GM19035 (cell line): ENCODE results near the gene PRLH.

Experiments
- ATAC-seq: cut with Tn5 transposase; IDR thresholded peaks from one replicate; pipeline ENCODE4 v1.9.1; 2021; ENCODE audit not compliant: unreplicated experiment

PRLH gene

DNA sequence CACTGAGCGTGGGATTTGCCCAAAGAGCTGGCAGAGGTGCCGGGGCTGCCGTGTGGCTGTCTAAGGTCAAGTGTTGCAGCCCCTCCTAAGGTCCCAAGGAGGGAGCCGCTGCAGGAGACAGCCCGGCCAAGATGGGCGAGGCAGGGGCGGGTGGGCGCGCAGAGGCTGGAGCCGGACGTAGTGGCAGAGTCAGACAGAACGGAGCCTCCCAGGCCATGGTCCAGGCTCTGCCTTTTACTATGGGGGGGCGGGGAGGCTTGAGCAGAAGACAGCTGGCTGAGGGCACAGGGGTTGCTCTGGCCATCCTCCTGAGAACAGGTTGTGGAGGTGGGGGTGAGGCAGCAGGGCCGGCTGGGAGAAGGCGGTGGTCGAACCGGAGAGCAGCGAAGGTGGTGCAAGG lies 27.5 kb upstream of the PRLH start:
- no peak for ATAC-seq

DNA sequence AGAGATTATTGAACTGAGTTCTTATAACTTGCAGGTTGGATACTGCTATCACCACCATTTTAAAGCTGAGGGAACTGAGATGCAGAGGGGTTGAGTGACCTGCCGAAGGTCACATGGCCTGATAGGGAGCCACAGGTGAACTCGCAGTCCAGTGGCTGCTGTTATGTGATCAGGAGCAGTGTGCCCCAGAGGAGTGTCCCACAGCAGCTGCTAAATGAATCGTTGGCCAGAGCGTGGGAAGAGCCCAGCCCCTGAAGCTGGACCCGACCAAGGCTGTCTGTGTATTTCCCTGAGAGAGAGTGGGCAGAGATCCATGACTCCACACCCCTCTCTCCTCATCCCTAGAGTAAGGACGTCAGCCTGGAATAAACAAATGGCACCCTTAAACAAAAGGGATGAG lies 26.7 kb upstream of the PRLH start:
- no peak for ATAC-seq

DNA sequence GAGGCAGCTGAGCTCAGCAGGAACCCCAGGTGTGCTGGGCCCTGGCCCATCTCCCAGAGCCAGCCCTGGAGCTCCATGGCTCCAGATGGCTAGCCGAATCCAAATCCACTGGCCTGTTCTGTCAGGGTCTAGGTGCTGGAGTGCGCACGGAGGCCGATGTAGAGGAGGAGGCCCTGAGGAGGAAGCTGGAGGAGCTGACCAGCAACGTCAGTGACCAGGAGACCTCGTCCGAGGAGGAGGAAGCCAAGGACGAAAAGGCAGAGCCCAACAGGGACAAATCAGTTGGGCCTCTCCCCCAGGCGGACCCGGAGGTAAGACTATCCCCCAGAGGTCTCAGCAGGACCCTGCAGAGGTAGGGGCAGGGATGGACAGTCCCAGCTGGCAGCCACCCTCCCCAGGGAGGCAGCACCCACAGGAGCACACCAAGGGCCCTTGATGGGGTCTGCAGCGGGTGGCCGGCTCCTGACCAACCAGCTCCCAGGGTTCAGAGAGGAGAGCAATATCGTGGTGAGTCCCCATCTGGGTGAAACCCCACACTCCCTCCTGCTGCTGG lies 26.1 kb upstream of the PRLH start:
- ATAC-seq = no peak

DNA sequence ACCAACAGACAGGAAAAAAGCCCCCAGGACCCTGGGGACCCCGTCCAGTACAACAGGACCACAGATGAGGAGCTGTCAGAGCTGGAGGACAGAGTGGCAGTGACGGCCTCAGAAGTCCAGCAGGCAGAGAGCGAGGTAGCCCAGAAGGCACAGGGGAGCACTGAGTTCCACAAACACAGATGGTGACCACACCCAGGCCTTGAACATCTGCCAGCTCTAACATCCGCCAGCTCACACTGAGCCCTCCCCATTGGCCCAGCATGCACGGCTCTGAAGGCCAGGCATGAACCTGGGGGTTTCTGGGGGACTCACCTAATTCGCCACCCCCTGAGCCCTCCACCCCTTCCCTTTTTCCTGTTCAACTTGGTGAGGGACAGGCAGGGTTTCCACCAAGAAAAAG lies 25.6 kb upstream of the PRLH start:
- no peak for ATAC-seq

DNA sequence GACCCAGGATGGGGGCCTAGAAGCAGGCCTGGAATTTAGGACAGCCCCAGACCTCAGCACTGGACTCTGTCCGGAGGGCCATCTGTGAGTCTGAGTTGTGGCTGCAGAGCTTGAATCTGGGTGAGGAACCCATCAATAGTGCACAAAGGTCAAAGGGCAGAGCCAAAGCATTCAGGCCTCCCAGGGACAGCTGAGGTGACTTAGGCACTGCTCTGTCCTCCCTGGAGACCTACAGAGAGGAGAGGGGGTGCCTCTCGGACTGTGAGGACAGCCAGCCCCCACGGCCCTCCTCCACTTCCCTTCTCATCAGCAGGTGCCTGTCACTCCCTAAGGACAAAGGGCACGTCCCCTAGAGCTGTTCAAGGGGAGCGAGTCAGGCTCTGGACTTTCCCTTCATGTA lies 25.1 kb upstream of the PRLH start:
- ATAC-seq = no peak

DNA sequence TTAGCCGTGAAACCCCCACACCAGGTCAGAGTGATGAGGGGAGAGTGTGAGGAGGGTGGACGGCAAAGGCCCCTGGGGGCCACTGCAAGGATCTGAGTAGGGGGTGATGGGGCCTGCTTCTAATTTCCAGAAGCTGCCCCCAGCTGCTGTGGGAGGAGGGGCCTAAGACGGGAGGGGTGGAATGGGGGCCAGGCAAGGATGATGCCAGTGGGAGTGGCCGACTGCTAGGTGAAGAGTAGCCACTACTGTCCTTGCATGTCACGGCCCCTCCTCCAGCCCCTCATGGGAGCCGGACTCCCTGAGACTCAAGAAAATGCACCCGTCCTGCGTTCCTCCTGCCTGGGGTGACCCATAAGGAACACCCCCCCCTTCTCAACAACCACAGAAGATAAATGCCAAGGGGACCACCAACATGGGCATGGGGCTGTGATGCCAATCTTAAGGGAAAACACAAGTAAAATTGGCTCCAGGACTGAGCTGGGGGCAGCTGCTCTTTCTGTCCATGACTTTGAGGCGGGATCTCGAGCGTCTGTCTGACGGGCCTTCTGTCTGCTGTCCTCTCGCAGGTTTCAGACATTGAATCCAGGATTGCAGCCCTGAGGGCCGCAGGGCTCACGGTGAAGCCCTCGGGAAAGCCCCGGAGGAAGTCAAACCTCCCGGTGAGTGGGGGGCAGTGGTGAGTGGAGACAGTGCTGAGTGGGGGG lies 24.2 kb upstream of the PRLH start:
- no peak for ATAC-seq

DNA sequence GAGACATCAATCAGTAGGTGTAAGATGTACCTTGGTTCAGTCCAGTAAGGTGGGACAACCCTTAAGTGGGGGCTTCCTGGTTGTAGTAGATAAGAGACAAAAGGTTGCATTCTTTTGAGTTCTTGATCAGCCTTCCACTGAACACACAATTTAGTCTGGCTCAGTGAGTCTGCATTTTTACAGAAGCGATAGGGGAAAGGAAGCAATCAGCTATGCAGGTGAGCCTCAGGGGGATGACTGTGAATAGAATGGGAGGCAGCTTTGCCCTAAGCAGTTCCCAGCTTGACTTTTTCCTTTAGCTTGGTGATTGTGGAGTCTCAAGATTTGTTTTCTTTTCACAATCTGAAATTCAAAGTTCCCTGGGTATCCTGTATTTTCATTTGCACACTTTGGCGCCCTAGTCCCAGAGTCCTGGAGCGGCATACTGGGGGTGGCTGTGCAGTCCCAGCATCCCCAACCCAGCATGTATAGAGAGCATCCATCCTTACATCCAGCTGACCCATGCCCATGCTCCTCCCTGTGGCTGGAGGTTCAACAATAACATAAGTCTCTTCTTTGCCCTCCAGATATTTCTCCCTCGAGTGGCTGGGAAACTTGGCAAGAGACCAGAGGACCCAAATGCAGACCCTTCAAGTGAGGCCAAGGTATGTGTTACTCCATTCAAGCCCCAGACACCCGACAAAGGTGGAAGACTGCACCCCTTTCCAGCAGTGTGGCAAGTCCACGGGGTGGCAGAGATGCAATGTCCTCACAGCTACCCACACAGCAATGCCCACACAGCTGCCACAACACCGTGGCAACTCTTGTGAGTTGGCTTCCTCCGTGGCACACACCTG lies 20.1 kb upstream of the PRLH start:
- no peak for ATAC-seq

DNA sequence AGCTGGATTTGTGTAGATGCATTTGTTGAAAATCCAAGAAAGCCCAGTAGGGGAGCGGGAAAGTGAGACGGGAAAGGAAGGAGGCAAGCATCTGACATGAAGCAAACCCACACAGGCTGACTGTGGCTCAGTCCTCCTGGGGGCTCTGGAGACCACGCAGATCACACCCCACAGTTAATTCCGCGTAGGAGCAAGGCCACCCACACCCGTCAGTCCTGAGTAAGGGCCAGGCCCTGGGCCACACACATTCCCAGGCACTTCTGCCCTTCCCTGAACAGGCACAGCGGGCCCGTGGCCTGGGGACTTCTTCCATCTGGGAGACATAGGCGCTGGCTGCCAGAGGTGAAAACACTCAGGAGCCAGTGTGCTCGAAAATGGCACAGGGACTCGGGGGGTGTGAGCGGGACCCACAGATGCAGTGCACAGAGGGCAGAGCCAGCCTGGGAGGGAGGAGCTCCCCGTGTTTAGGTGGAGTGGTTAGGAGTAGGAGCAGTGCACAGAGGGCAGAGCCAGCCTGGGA lies 19.4 kb upstream of the PRLH start:
- no peak for ATAC-seq

DNA sequence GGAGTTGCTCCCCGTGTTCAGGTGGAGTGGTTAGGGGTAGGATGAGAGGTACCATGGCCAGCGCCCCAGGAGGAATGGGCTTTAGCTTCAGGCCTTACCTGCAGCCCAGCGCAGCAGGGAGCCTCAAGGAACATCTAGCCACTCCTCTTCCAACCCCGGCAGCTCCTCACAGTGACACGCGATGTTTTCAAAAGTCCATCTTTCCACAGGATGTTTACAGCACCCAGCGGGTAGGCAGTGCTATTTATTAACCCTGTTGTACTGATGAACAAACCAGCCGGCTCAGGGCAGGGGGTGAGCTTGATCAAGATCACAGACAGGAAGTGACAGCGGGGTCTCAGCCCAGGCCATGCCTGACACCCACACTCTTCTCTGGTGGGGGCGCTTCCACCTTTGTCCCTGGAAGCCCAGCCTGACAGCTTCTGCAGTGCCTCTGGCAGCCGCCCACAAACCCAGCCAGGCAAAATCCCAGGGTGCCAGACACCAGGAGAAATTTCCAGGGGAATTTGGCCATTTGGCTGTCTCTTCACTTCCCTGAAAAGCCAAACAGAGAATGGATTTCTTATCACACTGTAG lies 18.4 kb upstream of the PRLH start:
- ATAC-seq = no peak

DNA sequence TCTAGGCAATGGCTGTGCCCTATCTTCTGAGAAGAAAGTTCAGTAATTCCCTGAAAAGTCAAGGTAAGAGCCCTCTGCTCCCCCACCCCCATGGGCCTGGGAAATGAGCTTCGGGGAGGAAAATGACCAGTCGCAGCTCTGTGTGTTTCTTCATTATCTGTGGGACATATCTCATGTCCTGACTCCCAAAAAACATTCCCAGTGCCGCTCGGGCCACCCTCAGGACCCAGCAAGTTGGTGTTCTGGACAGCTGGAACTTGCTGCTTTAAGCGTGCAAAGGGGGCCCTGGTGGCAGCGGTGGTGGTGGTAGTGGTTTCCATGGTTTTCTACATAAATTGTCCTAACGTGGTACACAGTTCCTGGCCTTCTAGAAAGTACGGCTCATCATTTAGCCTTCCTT lies 17.2 kb upstream of the PRLH start:
- no peak for ATAC-seq

DNA sequence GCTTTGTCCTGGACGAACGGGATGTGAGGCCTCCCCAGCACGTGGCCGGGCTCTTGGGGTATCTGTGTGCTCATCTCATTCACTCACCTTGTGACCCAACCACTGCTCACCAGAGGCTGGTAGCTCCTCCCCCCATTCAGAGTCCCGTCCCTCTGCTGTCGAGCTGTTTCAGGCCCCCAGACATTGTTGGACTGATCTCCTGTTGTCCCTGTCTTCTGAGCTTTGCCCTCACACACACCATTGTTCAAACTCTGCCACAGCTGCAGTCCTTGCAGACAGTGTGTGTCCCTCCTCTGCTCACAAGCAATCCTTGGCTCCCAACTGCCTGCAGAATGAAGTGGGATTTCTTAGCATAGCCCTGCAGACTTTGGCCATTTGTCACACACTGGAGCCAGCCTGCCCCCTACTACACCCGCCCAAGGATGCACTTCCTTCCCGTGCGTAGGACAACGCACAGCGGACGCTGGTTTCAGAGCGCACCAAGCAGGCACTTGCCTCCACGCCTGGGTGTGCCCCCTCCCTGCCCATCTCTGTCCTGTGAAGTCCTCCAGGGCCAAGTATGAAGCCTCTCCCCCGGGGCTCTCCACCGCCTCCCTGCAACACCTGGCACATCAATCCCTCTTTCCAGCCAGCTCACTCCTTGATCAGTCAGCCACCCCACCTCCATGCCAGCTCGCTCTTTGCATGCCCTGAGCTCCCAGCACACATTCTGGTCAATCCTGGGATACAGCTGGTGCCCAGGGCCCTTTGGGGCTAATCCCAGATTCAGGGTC lies 16.5 kb upstream of the PRLH start:
- ATAC-seq = no peak

DNA sequence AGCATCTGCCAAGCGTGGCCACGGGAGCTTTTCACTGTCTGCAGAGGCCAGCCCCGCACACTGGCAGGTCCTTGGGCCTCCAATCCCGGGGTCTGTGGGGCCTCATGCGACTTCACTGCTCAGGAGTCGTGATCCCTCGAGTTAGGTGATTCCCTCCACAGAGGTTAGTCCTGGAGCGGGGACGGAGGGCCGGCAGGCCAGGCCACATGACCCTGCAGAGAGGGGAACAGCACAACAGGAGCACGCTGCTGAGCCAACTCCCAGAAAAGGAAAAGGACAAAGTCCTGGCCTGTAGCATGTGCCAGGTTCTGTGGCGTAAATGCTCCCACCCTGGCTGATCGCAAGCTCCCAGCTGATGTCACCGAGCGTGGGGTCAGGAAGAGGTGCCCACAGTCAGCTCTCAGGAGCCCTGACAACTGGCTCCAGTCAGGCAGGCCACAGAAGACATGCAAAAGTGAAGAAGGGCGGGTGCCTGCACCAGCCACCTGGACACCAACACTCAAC lies 15.3 kb upstream of the PRLH start:
- ATAC-seq = no peak

DNA sequence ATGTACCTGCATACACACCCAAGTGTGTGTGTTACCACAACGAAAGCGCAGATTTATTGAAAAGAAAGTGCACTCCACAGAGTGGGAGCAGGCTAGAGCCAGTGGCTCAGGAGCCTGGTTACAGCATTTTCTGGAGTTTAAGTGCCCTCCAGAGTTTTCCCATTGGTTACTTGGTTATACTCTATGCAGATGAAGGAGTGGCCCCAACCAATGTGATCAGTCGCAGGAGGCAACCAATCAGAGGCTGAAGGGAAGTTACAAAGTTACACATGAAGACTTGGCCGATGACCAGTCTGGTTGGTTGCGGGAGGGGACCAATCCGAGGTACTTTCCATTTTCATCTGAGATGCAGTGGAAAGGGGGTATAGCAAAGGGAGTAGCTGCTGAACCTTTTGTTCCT lies 13.5 kb upstream of the PRLH start:
- no peak for ATAC-seq

DNA sequence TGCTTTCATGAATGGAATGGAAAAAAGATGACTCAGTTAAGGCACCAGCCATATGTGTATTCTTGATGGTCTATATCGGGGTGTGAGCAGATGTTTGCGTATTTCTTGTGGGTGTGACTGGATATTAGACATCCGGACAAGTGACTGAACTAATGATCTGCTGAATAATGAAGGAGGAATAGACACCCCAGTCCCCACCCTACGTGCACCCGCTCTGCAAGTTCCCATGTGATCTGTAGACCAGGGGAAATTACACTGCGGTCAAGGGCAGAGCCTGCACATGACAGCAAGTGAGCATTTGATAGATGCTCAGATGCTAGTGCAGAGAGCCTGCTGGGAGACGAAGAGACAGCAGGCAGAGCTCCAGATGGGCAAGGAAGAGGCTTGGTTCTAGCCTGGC lies 12.4 kb upstream of the PRLH start:
- no peak for ATAC-seq

DNA sequence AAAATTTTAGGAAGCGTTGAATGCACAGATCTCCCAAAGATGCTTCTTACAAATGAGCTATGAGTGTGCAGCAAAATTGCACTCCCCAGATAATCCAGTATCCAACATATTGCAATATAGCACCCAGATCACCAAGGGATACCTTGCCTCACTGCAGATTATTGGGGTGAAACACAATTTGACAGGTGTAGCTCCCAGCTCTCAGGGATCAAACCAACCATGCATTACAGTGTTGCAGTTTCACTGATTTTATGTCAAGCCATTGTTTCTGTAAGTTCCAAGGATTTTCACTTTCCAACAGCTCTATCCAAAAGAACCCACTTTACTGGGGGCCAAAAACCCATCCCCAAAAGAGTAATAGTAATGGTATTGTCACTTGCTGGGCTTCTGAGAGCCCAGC lies 10.8 kb upstream of the PRLH start:
- no peak for ATAC-seq

DNA sequence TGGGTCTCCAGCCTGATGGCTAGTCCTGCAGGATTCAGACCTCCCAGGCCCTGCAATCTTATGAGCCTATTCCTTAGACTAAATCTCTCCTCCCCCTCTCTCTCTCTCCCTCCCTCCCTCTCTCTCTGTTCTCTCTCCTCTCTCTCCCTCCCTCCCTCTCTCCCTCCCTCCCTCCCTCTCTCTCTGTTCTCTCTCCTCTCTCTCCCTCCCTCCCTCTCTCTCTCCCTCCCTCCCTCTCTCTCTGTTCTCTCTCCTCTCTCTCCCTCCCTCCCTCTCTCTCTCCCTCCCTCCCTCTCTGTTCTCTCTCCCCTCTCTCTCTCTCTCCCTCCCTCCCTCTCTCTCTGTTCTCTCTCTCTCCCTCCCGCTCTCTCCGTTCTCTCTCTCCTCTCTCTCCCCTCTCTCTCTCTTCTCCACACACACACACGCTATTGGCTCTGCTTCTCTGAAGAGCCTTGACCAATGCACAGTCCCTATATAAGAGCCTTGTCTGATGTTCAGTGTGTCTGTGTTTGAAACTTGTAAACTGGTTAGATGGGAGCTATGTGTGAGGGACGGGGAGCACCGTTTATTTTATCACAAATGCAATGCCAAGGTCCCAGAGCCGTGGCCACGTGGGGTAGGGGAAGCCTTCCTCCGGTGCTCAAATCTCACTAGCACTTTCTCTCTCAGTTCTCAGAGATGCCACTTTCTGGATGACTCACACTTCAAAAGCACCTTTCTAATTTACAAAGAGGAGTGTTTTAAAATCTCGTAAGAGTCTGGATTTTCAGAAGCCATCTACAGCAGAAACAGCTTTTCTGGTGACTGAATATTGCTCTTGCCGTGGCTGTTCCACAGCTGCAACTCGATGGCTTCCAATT lies 9.4 kb upstream of the PRLH start:
- ATAC-seq = peak; percentile 92

DNA sequence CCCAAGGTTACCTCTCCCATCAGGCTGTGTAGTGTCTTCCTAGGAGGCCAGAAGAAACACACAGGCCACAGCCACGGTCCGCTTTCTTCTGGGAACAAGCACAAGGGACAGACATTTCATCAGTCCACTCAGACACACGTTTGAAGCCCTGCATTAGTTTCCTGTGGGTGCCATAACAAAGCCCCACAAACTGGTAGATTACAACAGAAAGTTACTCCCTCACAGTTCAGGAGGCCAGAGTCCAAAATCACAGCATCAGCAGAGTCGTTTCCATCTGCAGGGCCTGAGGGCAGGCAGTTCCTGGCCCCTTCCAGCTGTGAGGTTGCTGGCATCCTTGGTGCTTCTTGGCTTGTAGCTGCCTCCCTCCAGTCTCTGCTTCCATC lies 8.8 kb upstream of the PRLH start:
- peak; percentile 12 for ATAC-seq

DNA sequence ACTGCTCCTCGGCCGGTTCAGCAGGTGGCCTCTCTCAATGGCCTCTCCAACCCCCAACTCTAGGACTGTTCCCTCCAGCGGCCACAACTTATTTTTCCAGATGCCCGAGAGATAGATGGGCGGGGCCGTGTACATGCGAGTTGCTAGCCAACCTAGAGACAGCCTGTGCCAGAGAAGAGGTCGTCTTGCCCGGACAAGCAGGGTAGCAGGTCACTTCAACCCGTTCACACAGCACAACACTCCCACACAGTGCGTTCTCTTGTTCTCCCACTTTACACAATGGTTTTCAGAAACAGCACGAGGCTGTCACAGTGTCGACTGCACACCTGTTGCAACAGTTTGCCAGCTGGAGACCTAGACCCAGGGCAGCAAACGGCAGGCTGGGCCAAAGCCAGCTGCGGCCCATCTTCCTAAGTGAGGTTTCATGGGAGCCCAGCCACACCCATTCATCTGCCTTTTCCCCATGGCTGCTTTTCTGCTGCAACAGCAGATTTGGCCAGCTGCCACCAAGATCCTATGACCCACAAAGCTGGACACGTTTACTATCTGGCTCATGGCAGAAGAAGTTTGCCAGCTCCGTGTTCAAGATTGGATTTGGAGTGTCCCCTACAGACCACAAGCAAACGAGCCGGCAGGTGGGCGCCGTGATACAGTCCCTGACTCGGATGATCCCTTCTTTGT lies 7.3 kb upstream of the PRLH start:
- ATAC-seq = no peak

DNA sequence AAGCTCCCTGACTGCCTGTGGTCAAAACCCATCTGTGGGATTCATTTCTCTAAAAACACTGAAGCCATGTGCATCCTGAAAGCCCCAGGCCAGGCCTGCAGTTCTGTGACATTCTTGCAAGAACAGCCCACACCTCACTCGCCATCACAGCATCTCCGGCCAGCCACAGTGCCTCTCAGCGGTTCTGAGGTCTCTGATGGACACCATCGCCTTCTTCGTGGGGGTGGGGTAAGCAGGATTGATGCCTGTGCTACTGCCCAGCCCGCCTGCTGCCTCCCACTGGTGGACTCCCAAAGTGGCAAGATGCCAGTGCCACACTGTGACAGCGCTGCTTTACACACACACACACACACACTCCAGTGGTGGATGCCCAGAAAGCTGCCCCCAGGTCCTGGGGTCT lies 5.2 kb upstream of the PRLH start:
- ATAC-seq = no peak
